DND-41 (cell line): ENCODE data around the gene EDEM3.

Experiments
- EZH2 ChIP-seq: IDR thresholded peaks from 3 replicates; pipeline ENCODE4 v1.6.1; 2012; ENCODE audit warnings: borderline replicate concordance, low read depth, mild to moderate bottlenecking, moderate library complexity, low read length, inconsistent platforms; ENCODE audit not compliant: severe bottlenecking
- TF ChIP-seq, protein P1 (sequence below): IDR thresholded peaks from 2 replicates; pipeline ENCODE4 v1.5.1; 2012; ENCODE audit warnings: borderline replicate concordance, low read length, moderate library complexity, mild to moderate bottlenecking; ENCODE audit not compliant: poor library complexity, severe bottlenecking; ENCODE audit errors: extremely low read depth

DNA sequence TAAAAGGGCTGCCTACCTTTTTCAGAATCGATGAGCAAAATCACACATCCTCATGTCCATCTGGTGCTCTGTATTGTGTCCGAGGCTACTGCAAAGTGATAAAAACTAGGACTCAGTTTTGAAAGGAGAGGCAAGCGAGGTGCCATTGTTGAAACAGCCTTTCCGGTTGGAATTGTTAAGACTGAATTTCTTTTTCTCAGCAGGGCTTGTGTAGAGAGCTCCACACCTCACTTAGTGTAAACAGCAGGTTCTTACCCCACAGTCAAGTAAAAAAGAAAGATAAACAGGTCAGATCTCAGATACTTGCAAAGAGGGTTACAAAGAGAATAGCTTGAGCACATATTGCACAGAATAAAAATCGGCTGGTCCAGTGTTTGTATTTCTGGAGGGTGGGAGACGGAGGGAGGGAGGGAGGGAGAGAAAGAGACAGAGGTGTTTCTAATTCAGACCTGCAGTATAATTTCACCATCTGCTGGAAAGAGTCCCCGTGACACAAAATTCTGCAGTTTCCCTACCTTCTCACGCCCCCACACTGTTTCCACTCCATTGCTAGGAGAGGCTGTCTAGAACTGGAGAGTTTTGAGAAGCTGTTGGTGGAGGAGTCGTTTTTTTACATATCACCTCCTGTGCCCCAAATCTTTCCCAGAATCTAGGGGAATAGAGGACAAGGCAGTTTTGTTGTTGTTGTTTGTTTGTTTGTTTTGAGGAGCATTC, 82.5 kb downstream of the EDEM3 start:
- TF ChIP-seq, protein P1, sequence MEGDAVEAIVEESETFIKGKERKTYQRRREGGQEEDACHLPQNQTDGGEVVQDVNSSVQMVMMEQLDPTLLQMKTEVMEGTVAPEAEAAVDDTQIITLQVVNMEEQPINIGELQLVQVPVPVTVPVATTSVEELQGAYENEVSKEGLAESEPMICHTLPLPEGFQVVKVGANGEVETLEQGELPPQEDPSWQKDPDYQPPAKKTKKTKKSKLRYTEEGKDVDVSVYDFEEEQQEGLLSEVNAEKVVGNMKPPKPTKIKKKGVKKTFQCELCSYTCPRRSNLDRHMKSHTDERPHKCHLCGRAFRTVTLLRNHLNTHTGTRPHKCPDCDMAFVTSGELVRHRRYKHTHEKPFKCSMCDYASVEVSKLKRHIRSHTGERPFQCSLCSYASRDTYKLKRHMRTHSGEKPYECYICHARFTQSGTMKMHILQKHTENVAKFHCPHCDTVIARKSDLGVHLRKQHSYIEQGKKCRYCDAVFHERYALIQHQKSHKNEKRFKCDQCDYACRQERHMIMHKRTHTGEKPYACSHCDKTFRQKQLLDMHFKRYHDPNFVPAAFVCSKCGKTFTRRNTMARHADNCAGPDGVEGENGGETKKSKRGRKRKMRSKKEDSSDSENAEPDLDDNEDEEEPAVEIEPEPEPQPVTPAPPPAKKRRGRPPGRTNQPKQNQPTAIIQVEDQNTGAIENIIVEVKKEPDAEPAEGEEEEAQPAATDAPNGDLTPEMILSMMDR = no peak
- TF ChIP-seq EZH2 = no peak
